ENCODE data around the gene VIT. TPM values are rescaled to one million over a fixed set of nuclear protein-coding genes. Genes with fewer than 3 reads are reported as not detected.

The VIT gene
- not detected in 5 replicates for total RNA-seq (2022; extraction: Qiagen RNA extraction)

GRCh38 chr2:36696533-36696932, at the start of gene VIT:
Gene VIT, plus strand, starts transcription at chr2:36696707. Its CDS starts 19,664 bp downstream, at chr2:36716371.

Other genes with a start within 250 kb of the VIT start
- 39.3 to 59.1 TPM (median 40.7 TPM) in 5 replicates for gene FEZ2, start 98.5 kb upstream of the VIT start, total RNA-seq (2022; extraction: Qiagen RNA extraction)